ENCODE measurements around the gene TCF12.
"Not testable (repeated sequence)": the region's sequence is repeated elsewhere in the genome, so short reads cannot be mapped to it uniquely, and the experiment has no call there.

The TCF12 gene

DNA sequence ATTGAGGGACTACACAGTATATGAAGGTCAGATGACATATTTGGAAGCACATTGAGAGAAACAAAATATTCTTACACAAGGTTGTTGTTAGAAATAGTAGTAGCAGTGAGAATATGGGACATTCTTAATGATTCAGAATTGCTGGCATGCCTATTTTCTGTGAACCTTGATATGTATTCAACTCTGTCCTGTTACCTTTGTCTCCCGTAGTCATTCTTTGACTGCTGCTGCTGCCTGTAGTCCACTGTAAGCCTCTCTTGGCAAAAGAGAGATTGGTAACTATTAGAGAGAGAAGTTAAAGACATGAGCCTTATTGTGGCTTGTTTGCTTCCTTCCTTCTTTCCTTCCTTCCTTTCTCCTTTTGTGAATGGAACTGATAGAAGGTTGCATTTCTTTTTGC is 64.5 kb downstream of the TCF12 start:
- no peak for DNase-seq

DNA sequence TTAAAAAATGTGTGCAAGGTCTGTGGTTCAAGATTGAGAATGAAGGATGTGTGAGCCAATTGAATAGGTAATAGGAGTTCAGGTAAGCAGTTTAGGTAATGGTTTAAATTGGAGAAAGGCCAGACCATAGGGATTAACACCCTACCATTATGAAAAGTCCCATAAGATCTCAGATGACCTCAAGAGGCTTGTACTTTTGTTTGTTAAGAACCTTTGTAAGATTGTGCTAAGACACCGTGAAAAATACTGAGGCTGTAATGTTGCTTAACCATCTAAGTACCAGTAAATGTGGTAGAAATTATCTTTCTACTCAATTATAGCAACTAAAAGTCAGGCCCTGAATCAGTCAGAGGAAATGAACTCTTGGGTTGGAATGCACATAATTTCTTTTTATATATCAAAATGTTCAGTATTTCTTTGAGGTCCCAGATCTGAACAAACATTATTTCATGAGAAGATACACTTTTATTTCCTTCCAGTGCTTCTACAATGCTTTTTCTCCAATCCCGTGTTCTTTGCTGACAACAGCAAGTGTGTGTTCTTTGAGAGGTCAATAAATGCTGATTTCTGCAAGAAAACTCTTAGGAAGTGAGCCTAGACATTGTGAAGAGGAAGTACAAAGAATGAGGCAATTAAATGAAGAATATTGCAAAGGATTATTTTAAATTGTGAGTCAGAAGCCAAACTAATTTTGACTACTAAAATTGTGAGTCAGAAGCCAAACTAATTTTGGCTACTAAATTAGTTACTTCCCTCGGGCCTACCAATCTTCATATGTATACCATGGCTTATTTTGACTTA is 66.4 kb downstream of the TCF12 start:
- DNase-seq, result no peak

DNA sequence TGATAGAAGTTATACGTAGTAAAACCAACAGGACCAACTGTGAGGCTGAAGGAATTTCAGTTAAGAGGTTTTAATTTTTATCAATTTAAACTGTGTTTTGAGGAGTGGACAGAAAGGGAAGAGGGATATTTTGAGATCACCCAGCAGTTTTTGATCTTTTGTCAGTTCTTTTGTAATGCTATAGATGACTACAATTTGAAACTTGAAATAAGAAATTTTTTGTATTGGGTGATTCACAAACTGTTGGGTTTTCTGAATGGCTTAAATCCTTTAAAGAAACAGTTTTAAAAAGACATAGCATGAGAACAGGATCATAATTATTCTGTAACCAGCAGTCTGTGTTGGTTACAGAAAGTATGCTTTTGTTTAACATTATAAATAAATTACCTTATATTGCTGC is 67.4 kb downstream of the TCF12 start:
- DNase-seq, result no peak

DNA sequence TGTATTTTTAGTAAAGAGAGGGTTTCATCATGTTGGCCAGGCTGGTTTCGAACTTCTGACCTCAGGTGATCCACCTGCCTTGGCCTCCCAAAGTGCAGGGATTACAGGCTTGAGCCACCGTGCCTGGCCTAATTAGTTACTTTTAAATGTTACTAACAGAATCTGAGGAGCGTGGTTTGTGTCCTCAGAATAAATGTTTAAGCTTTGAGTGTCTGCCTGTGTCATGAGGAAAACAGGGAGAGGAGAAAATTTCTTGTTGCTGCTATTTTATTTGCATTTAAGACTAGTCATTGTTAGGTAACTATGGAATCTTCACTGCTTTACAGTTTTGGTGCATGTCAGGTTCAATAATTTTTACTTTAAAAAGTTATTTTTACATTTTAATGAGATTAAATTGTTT is 68.8 kb downstream of the TCF12 start:
- no peak for DNase-seq

DNA sequence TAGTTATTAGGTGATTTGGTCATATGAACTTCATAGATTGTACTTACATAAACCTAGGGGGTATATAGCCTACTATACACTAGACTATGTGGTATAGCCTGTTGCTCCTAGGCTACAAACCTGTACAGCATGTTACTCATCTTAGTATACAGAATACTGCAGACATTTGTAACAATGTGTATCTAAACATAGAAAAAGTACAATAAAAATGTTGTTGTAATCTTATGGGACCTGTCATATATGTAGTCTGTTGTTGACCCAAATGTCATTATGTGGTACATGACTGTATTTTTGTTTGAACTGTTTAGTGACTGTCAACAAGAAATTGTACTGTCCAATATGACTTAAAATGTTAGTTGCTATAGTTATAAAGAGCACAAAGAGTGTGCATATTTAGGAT is 69.8 kb downstream of the TCF12 start:
- no peak for DNase-seq

DNA sequence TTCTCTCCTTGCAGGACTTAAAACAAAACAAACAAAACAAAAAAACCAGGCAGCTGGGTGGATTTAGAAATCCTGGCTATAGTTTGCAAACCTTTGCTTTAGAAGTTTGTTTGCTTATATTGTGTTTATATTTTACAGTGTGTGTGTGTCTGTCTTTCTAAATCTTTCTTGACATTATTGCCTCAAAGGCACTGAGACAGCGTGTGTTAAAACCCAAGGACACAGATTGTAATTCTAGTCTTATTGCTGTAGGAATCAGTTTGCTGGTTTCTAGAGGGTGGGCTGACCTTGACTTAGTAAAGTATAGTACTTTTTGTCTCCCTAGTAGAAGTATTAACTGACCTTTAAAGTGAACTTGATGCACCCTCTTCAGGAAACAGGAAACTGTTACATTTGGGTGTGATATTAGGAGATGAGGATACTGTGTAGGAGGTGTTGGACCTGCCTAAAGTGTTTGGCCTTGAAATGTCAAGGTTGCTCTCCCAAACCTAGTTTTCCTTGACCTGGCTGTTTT is 71.0 kb downstream of the TCF12 start:
- no peak for DNase-seq

DNA sequence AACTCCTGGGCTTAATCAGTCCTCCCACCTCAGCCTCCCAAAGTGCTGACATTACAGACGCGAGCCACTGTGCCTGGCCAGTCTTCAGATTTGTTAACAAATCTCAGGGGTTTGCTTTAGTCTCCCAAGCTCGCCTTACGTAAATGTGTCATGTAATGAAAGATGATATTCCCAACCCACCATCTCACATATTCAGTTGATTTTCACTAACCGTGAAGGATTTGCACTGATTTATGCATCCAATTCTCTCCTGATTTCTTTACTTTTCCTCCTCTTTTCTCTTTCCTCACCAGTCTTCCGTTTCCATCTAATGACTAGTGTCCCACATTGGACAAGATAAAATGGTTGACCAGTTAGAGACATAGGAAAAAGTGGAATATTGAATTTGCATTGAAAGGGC is 72.6 kb downstream of the TCF12 start:
- DNase-seq, result no peak

DNA sequence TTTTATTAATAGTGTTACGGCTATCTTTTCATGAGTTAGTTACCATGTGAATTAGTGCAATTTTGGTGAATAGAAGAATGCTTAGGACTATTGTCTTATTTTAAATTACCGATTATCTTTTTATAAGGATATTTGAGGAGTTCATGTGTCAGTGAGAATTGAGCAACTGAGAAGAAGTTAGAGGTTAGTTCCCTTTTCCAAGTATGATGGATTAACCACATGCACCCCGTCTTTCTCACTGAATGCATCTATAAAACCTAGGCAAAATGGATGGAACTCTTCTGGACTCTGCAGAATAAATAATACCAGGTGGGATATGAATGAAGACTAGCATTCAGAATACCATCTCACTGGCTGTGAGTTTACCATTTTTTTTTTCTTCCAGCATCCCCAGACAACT is 74.3 kb downstream of the TCF12 start:
- DNase-seq, result no peak

DNA sequence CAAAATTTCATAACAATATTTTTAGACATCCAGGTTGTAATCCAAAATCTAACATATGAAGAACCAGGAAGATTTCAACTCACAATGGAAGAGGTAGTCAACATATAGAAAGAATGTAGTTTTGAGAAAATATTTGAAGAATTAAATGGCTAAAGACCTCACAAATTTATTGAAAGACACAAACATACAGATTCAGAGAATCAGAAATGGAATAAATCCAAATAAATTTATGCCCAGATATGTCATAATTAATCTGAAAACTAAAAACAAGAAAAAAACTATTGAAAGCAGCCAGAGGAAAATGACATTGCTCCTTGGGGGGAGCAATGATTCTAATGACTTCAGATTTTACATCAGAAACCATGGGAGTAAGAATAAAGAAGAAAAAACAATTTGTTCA is 75.8 kb downstream of the TCF12 start:
- DNase-seq, result no peak

DNA sequence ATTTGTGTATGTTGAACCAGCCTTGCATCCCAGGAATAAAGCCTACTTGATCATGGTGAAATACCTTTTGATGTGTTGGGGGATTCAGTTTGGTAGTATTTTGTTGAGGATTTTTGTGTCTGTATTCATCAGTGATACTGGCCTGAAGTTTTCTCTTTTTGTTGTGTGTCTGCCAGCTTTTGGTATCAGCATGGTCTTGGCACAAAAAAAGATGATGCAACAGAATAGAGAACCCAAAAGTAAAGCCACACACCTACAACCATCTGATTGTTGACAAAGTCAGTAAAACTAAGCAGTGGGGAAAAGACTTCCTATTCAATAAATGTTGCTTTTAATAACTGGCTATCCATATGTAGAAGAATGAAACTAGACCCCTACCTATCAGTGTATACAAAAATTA is 77.6 kb downstream of the TCF12 start:
- DNase-seq, result no peak

DNA sequence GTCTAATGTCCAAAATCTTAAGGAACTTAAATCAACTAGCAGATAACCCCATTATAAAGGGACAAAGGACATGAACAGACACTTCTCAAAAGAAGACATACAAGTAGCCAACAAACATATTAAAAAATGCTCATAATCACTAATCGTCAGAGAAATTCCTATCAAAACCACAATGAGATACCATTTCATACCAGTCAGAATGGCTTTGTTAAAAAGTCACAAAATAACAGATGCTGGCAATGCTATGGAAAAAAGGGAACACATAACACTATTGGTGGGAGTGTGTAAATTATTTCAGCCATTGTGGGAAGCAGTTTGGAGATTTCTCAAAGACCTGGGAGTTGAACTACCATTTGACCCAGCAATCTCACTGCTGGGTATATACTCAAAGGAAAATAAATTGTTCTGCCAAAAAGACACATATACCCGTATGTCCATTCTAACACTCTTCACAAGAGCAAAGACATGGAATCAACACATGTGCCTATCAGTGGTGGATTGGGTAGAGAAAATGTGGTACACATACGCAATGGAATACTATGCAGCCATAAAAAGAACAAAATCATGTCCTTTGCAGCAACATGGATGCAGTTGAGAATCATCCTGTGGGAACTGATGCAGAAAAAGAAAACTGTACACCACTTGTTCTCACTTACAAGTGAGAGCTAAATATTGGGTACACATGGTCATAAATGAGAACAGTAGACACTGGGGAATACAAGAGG is 78.5 kb downstream of the TCF12 start:
- DNase-seq, result no peak

DNA sequence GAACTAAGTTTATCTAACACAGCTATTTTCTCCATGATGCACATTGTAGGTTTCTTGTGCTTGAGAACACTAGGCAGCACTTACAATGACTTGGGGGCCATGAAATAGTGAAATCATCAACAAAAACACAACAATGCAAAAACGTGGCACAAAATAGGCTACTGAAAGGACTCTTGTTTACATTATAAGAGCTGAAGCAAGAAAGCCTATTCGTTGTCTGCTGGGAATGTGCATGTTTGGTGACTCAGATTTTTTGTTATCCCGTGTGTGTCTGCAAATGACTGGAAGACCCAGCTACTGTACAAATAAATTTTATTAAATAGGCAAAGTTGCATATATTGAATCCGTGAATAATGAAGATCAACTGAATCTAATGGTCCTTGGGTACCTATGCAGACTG is 85.0 kb downstream of the TCF12 start:
- no peak for DNase-seq

DNA sequence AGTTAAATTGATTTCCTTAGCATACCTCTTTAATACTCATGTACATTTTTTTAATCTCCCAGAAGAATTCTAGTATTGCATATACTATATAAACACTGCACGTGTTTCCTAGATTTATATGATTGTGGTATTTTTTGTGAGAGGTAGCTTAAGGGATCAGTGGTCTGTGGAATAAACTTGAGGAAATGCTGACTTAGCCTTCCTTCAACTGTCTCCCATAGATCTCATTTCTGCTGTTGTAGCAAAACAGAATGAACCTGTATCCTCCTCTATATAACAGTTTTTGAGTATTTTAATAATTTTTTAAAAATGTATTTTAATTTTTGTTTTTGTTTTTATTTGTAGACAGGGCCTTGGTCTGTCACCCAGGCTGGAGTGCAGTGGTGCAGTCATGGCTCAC is 86.8 kb downstream of the TCF12 start:
- DNase-seq, result no peak

DNA sequence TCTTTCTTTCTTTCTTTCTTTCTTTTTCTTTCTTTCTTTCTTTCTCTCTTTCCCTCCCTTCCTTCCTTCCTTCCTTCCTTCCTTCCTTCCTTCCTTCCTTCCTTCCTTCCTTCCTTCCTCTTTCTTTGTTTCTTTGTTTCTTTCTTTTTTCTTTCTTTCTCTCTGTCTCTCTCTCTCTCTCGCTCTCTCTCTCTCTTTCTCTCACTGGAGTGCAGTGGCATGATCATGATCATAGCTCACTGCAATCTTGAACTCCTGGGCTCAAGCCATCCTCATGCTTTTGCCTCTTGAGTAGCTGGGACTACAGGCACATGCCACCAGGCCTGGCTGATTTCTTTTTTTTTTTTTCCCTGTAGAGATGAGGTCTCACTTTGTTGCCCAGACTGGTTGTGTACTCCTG is 89.4 kb downstream of the TCF12 start:
- not testable (repeated sequence) for DNase-seq

DNA sequence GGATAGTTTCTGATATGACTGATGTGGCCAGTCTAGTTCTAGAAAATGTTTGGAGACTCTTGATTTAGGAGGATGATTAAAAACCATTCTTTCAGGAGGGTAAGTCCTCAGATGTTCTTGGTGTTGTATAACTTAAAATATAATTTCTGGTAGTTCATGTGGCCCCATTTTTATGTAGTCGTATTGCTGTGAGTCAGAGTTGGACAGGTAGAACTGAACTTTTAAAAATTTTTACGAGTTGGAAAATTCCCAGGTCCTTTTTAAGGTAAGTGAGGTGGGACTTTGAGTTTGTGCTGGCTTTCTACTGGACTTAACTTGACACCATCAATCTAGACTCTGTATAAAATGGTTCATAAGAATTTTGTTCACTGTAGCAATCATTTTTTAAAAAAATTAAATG is 92.3 kb downstream of the TCF12 start:
- DNase-seq, result no peak

DNA sequence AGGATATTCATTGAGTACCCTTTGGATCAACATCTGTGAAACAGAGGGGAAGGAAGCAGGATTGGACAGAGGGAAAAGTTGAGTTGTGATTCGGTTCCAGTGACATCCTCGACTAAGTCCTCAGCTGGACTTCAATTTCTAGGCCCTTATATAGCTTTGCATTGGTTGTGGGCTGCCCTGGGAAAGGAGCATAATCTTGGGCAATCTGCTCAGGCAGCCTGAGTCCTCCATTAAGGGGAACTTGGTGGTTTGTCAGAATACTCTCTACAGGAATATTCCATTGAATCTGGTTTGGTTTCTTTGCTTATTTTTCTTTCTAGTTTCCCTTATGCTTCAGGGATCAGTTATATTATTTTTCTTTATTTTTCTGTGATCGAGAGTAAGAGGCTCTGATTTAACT is 94.1 kb downstream of the TCF12 start:
- no peak for DNase-seq

DNA sequence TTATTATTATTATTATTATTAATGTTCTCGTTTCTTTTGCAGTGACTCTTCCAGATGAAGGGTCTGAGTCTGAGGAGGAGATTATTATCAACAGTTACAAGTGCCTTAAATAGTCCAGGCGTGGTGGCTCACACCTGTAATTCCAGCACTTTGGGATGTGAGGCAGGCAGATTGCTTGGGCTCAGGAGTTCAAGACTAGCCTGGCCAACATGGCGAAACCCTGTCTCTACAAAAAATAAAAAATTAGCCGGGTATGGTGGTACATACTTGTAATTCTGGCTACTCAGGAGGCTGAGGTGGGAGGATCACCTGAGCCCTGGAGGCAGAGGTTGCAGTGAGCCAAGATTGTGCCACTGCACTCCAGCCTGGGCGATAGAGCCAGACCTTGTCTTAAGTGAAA is 96.5 kb downstream of the TCF12 start:
- DNase-seq, result not testable (repeated sequence)

DNA sequence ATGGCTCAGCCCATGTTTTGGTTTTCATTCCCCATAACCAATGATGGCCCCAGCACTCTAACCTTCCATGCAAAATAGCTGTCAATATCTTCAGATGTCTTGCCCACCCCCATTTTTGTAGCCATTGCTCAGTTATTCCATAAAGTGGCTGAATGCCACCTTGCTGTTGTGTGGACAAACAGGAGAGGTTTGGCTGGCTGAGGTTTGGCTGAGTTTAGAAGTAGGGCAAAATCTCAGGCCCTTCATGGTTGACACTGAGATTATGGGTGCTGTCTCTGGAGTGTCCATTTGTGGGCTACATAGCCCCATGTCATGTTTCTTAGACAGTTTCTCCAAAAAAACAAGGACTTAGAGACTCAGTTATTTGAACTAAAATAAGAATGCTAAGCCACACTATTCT is 96.9 kb downstream of the TCF12 start:
- DNase-seq, result no peak

DNA sequence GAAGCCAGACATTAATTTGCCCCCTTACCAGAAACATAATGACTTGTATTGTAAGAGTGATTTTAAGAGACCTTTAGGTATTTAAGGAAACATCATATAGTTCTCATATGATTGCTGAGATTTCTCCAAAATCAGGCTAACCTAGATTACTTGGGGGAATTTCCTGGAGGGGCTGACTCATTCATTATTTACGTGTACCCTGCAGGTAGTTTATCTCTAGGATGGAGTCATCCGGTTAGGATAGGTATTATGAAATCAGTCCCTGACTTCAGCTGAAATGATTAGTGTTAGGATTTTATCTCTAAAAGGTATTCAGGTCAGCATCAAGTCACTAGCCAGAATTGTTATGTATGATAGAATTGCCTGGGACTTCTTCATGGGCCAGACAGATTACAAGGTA is 97.5 kb downstream of the TCF12 start:
- no peak for DNase-seq

DNA sequence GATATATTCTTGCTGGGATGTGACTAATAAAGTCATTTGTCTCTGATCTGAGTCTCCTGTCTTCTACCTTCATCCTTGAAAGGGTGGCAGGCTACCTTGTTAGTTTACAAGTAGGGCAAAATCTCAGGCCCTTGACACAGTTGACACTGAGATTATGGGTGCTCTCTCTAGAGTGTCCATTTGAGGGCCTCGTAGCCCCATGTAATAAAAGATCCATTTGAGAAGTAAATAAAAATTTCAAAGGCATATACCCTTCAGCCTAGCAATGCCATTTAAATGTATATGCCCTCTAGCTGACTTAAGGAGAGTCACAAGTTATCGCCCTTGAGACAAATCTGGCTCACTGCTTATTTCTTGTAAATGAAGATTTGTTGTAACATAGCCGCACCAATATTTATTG is 98.6 kb downstream of the TCF12 start:
- no peak for DNase-seq

DNA sequence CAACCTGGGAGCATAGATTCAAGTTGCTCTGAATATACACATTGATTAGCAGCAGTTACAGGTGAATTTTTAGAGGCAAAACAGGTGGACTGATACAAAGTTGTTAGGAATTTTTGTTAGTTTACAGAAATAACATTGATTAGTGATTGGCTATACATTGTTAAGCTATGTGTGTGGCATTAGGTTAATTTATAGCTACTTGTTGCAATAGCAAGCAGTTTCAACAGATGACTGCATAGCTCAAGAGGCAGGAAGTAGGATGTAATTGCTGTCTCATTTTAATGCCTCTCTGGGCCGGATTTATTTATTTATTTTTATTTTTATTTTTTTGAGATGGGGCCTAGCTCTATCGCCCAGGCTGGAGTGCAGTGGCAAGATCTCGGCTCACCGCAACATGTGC is 99.7 kb downstream of the TCF12 start:
- DNase-seq, result no peak

DNA sequence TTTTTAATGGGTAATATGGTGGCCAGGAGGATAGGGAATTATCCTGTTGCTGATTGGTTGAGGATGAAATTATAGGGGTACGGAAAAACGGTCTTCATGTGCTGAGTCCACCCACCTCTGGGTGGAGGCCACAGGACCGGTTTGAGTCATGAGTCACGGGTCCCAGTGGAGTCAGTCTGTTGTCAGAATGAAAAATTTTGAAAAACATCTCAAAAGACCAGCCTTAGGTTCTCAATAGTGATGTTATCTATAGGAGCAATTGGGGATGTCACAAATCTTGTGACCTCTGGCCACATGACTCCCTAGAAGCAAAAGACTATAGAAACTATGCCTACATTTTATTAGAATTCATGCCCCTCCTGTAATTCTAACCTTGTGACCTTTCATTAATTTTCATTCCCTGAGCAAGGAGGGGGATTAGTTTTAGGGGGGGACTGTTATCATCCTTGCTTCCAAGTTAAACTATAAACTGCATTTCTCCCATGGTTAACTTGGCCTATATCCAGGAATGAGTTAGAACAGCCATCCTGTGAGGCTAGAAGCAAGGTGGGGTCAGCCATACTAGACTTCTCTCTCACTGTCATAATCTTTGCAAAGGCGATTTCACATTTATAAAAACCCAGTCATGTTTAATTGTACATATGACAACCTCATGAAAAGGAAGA is 101.2 kb downstream of the TCF12 start:
- DNase-seq, result no peak

DNA sequence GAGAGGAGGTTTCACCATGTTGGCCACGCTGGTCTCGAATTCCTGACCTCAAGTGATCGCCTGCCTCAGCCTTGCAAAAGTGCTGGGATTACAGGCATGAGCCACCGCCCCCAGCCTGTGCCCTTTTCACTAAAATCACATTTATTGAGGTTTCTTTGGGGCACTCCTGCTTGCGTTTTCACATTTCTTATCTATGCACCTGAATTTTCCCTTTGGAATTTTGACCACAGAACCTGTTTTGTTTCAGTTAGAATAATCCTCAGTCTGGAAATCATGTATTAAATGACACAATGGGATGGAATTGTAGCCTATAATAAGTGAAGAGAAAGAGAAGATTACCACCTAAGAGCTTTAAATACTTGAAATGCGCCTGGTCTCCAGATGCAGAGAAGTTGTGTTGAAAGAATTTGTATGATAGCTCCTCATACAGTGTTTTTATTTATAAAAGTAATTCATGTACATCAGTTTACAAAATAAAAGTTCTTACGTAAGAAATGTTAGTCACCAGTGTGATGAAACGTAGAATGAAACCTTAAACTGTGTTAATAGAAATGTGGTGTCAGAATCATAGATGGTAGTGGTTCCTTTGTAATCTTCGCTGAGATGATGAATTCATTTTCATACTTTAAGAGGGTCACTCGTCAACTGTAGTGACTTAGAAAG is 107.0 kb downstream of the TCF12 start:
- no peak for DNase-seq

All from right hindlimb (tissue), 1 donor.